ENCODE measurements around the gene CRACR2B.
A peak's percentile ranks its signal among the peaks of the same experiment; 100 is the strongest.

CRACR2B gene

DNA sequence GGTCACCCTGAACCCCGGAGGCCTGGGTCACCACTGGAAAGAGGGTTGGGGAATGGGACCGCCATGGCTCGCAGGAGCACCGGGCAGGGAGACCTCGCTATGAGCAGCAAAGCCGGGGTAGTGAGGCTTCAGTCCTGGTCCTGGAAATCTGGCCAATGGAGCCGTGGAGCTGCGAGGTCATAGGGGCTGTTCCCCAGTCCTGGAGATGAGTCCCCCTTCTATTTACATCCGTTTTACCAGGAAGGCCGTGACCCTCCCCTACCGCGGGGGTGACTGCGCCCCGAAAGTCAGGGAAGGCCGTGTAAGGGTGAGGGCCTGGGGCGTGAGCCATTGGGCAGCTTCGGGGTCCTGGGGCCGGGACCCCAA lies 23.1 kb upstream of the CRACR2B start:
- H3K9me3 ChIP-seq (replicated peaks; ENCODE audit: insufficient read depth, low read length) = no peaks in the 10 kb centered on the region
- H4K20me1 ChIP-seq (ENCODE audit: insufficient read depth, low read length) = no peaks in the 10 kb centered on the region
- peaks cover 12% of the 10 kb centered on the region; the same call in 1 of the 2 replicates for H3F3A ChIP-seq (ENCODE audit: insufficient read depth, low read length)
- peak overlapping the region; percentile 85 for H3K9ac ChIP-seq (ENCODE audit: low read length)
- H3K27ac ChIP-seq (ENCODE audit: low read length) = peak overlapping the region; percentile 18; the same call in 1 of the 2 replicates
- no peaks in the 10 kb centered on the region for H3K27me3 ChIP-seq (replicated peaks; ENCODE audit: insufficient read depth, low read length)
- H2AFZ ChIP-seq (ENCODE audit: low read length) = peak overlapping the region; percentile 74
- TF ChIP-seq EZH2phosphoT487 (IDR thresholded peaks at IDR 0.05; ENCODE audit: low read length) (no peak), EZH2 (optimal IDR thresholded peaks at IDR 0.05; ENCODE audit: low read depth, low read length) (no peak)
- TF ChIP-seq, protein P1, sequence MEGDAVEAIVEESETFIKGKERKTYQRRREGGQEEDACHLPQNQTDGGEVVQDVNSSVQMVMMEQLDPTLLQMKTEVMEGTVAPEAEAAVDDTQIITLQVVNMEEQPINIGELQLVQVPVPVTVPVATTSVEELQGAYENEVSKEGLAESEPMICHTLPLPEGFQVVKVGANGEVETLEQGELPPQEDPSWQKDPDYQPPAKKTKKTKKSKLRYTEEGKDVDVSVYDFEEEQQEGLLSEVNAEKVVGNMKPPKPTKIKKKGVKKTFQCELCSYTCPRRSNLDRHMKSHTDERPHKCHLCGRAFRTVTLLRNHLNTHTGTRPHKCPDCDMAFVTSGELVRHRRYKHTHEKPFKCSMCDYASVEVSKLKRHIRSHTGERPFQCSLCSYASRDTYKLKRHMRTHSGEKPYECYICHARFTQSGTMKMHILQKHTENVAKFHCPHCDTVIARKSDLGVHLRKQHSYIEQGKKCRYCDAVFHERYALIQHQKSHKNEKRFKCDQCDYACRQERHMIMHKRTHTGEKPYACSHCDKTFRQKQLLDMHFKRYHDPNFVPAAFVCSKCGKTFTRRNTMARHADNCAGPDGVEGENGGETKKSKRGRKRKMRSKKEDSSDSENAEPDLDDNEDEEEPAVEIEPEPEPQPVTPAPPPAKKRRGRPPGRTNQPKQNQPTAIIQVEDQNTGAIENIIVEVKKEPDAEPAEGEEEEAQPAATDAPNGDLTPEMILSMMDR (IDR thresholded peaks at IDR 0.05; ENCODE audit: low read length) = no peak
- peak overlapping the region; percentile 98 for H3K4me2 ChIP-seq (ENCODE audit: low read depth, low read length)
- no peaks in the 10 kb centered on the region for H3K36me3 ChIP-seq (replicated peaks; ENCODE audit: insufficient read depth, low read length)
- DNase-seq = no peak
- peaks cover 45% of the 10 kb centered on the region for H3K79me2 ChIP-seq (ENCODE audit: low read length)
- peak overlapping the region; percentile 95 for H3K4me3 ChIP-seq (ENCODE audit: low read length)
- H3K4me1 ChIP-seq (ENCODE audit: low read length) = peaks cover 8% of the 10 kb centered on the region; the same call in 1 of the 2 replicates
- no peaks in the 10 kb centered on the region for H3K9me2 ChIP-seq (replicated peaks; ENCODE audit: insufficient read depth, low read length)

DNA sequence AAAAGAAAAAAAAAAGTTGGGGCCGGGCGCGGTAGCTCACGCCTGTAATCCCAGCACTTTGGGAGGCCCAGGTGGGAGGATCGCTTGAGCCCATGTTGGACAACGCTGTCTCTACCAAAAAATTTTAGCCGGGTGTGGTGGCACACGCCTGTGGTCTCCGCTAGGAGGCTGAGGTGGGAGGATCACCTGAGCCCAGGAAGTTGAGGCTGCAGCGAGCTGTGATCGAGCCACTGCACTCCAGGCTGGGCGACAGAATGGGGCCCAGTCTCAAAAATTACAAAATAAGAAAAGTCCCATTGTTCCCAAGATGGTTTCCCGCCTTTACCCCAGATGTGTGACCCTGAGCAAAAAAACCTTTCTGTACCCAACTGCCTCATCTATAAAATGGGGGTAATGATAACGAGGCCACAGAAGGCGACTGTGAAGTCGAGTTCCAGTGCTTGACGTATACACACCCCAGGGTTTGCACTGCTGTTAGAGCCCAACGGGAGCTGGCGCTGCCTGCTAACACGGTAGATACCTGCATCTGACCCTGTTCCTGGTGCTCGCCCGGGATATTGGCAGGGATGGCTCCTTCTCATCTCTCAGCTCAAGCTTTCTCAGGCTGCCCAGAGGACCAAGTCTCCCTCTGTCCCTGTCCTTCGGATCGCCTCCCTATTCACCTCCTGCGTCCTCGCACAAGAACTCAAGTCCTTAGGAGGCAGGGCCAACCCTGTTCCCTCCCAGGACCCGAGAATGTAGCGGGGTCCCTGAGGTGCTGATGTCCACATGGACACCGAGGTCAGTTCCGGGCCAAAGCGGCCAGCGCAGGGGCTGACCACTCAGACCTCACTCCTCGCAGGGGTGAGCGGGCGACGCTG lies 19.1 kb upstream of the CRACR2B start:
- Histone ChIP-seq H3F3A (ENCODE audit: insufficient read depth, low read length) (peaks cover 46% of the 10 kb centered on the region), H3K36me3 (replicated peaks; ENCODE audit: insufficient read depth, low read length) (peaks cover 15% of the 10 kb centered on the region), H3K27ac (ENCODE audit: low read length) (peak overlapping the region; percentile 96), H3K9me2 (replicated peaks; ENCODE audit: insufficient read depth, low read length) (no peaks in the 10 kb centered on the region), H3K4me3 (ENCODE audit: low read length) (peak overlapping the region; percentile 100), H3K4me1 (ENCODE audit: low read length) (peaks cover 17% of the 10 kb centered on the region), H3K27me3 (replicated peaks; ENCODE audit: insufficient read depth, low read length) (no peaks in the 10 kb centered on the region), H2AFZ (ENCODE audit: low read length) (peak overlapping the region; percentile 95), H3K79me2 (ENCODE audit: low read length) (peaks cover 62% of the 10 kb centered on the region), H3K9ac (ENCODE audit: low read length) (peak overlapping the region; percentile 96), H3K4me2 (ENCODE audit: low read depth, low read length) (peak overlapping the region; percentile 95), H4K20me1 (ENCODE audit: insufficient read depth, low read length) (peaks cover 15% of the 10 kb centered on the region), H3K9me3 (replicated peaks; ENCODE audit: insufficient read depth, low read length) (no peaks in the 10 kb centered on the region)
- DNase-seq = peak; percentile 45
- TF ChIP-seq, protein P1 (IDR thresholded peaks at IDR 0.05; ENCODE audit: low read length) = peak; percentile 11; the same call in 1 of the 2 replicates
- TF ChIP-seq EZH2phosphoT487 (IDR thresholded peaks at IDR 0.05; ENCODE audit: low read length) = no peak

DNA sequence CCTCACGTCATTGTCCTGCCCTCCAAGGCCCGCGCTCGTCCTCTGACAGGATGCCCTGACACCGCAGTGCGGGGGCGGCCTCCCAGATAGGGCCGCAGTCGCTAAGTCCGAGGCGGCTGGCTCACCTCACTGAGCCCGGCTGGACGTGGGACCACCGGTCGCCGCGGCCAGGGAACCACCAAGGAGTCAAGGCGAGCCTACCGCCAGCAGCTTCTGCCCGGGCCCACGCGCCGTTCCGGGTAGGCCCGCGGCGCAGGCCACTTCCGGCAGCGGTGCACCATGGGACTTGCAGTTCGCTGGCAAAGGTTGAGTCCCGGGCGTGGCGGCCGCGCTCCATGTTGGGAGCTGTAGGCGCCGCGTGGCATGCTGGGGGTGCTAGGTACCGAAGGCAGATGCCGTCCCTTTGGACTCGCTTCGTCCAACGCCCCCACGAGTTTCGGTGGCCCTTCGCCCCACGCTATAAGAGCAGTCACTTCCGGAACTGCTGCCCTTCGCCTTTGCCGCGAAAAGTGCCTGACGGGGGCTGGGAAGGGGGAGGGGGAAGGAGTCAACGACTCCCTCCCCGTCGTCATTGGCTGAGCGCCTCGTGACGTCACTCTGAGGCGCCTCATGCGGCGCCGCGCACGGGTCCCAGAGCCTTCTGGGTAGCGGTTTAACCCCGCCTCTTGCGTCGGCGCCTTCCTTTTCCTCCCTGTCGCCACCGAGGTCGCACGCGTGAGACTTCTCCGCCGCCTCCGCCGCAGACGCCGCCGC lies 18.3 kb upstream of the CRACR2B start, which contains the start of gene RPLP2:
TSS of gene RPLP2 (plus strand) at position 681 of the 753 bp plus-strand sequence. CDS start 268 bp downstream, outside the sequence.
- H3K27ac ChIP-seq (ENCODE audit: low read length) = peak within 1 kb of the TSS; percentile 96
- H2AFZ ChIP-seq (ENCODE audit: low read length) = peak within 1 kb of the TSS; percentile 95

More for the DNA sequence above, 18.3 kb upstream of the CRACR2B start, which contains the start of gene RPLP2:
- no peaks in the 10 kb centered on the region for H3K9me2 ChIP-seq (replicated peaks; ENCODE audit: insufficient read depth, low read length)
- TF ChIP-seq EZH2phosphoT487 (IDR thresholded peaks at IDR 0.05; ENCODE audit: low read length) = no peak
- TF ChIP-seq, protein P1 (IDR thresholded peaks at IDR 0.05; ENCODE audit: low read length) = no peak
- TF ChIP-seq EZH2 (optimal IDR thresholded peaks at IDR 0.05; ENCODE audit: low read depth, low read length) = no peak
- H3K36me3 ChIP-seq (replicated peaks; ENCODE audit: insufficient read depth, low read length) = peaks cover 15% of the 10 kb centered on the region
- H3K4me2 ChIP-seq (ENCODE audit: low read depth, low read length) = peak within 1 kb of the TSS; percentile 95
- no peaks in the 10 kb centered on the region for H3K27me3 ChIP-seq (replicated peaks; ENCODE audit: insufficient read depth, low read length)
- peak within 1 kb of the TSS; percentile 100 for H3K4me3 ChIP-seq (ENCODE audit: low read length)
- peaks cover 15% of the 10 kb centered on the region for H4K20me1 ChIP-seq (ENCODE audit: insufficient read depth, low read length)
- H3F3A ChIP-seq (ENCODE audit: insufficient read depth, low read length) = peaks cover 51% of the 10 kb centered on the region
- peaks cover 13% of the 10 kb centered on the region for H3K4me1 ChIP-seq (ENCODE audit: low read length)
- peaks cover 54% of the 10 kb centered on the region for H3K79me2 ChIP-seq (ENCODE audit: low read length)
- peak within 1 kb of the TSS; percentile 96 for H3K9ac ChIP-seq (ENCODE audit: low read length)
- DNase-seq = peak; percentile 98
- H3K9me3 ChIP-seq (replicated peaks; ENCODE audit: insufficient read depth, low read length) = no peaks in the 10 kb centered on the region
